Measurements from ENCODE around the gene NGF.
"Not testable (repeated sequence)": the region's sequence is repeated elsewhere in the genome, so short reads cannot be mapped to it uniquely, and the experiment has no call there.

Gene NGF

GRCh38 chr1:115337633-115338456 lies at the start of gene NGF:
NGF (minus strand) TSS chr1:115338249; CDS start chr1:115286795, 51,454 bp downstream.
- TF ChIP-seq CTCF (IDR thresholded peaks at IDR 0.05; ENCODE audit: low read depth, low read length, missing control alignments) = no peak
- no peak for DNase-seq (ENCODE audit: low read depth)
- H3K4me3 ChIP-seq (ENCODE audit: low read depth, low read length) = no peak within 1 kb of the TSS

GRCh38 chr1:115383455-115383854 lies 45.4 kb upstream of the NGF start:
- not testable (repeated sequence) for H3K4me3 ChIP-seq (ENCODE audit: low read depth, low read length); DNase-seq (ENCODE audit: low read depth)

GRCh38 chr1:115379943-115380342 lies 41.9 kb upstream of the NGF start:
- no peak for TF ChIP-seq CTCF (IDR thresholded peaks at IDR 0.05; ENCODE audit: low read depth, low read length, missing control alignments)
- H3K4me3 ChIP-seq (ENCODE audit: low read depth, low read length) = no peak overlapping the region

GRCh38 chr1:115377411-115377810 lies 39.4 kb upstream of the NGF start:
- H3K4me3 ChIP-seq (ENCODE audit: low read depth, low read length) = no peak overlapping the region
- DNase-seq (ENCODE audit: low read depth) = no peak
- TF ChIP-seq CTCF (IDR thresholded peaks at IDR 0.05; ENCODE audit: low read depth, low read length, missing control alignments) = no peak

More at GRCh38 chr1:115379943-115380342, 41.9 kb upstream of the NGF start:
- no peak for DNase-seq (ENCODE audit: low read depth)

- no peak overlapping the region for H3K4me3 ChIP-seq (ENCODE audit: low read depth, low read length)
- no peak for TF ChIP-seq CTCF (IDR thresholded peaks at IDR 0.05; ENCODE audit: low read depth, low read length, missing control alignments)
- no peak for DNase-seq (ENCODE audit: low read depth)
Measured at GRCh38 chr1:115374598-115374997, 36.5 kb upstream of the NGF start.

- H3K4me3 ChIP-seq (ENCODE audit: low read depth, low read length) = no peak overlapping the region
- TF ChIP-seq CTCF (IDR thresholded peaks at IDR 0.05; ENCODE audit: low read depth, low read length, missing control alignments) = no peak
- no peak for DNase-seq (ENCODE audit: low read depth)
Measured at GRCh38 chr1:115373305-115373704, 35.3 kb upstream of the NGF start.

GRCh38 chr1:115365738-115366137 lies 27.7 kb upstream of the NGF start:
- H3K4me3 ChIP-seq (ENCODE audit: low read depth, low read length) = no peak overlapping the region
- no peak for DNase-seq (ENCODE audit: low read depth)
- TF ChIP-seq CTCF (IDR thresholded peaks at IDR 0.05; ENCODE audit: low read depth, low read length, missing control alignments) = no peak

Measured in GM12864 (cell line).